HG03442 (cell line): ENCODE results near the gene PSAP.

Source experiments
- ATAC-seq: cut with Tn5 transposase; IDR thresholded peaks from one replicate; pipeline ENCODE4 v1.9.1; 2021; ENCODE audit warnings: mild to moderate bottlenecking, moderate library complexity; ENCODE audit not compliant: unreplicated experiment

Gene PSAP

DNA sequence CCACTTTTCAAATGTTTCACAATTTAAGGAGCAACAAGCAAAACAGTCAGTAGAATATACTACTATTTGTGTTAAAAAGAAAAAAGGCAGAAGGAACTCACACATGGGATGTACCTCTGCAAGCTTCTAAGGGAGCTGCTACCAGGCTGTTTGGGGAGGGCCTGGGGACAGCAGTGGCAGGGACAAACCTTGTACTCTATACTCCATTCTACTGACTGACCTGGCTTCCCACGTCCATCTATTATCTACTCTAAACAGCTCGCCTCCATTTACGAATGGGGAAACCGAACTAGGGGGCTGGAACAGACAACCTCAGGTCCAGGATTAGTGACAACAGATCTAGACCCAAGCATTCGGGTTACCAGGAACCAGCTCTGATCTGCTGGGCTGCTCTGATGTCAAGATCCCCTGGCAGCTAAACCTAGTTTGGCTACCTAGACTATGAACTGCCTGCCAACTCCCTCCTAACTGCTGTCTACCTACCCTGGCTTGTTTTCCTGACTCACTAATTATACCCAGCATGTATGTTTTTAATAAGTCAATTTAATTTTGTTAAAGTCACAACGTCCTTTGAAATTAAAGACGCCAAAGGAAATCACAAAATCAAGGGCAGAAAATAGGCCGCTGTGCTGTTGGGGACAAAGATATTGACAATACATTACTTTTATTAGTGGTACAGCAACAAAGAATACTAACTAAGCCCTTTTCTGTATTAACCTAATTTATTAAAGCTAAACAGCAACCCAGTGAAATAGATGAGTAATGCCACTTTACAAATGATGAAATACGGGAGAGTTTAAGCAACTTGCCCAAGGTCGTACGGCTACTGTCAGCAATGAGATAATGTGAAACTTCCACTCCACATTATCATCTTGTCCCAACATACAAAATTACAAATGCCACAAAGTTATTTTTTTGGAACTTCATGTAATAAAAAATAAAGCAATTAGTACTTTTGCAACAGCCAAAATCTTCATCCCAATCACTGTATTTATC is 5.3 kb downstream of the PSAP start:
- ATAC-seq: no peak

DNA sequence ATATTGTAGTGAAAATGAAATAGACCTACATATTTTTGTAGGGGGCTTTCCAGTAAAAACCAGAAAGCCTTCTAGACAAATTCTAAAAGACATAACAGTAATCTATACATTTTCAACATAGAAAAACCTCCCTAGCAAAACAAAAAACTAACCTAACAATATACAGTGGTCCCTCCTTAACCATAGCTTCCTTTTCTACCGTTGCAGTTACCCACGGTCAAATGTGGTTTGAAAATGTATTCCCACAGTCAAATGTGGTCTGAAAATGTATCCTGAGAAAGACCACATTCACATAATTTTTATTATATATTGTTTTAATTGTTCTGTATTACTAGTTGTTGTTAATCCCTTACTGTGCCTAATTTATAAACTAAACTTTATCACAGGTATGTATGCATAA is 6.4 kb downstream of the PSAP start:
- ATAC-seq: no peak

DNA sequence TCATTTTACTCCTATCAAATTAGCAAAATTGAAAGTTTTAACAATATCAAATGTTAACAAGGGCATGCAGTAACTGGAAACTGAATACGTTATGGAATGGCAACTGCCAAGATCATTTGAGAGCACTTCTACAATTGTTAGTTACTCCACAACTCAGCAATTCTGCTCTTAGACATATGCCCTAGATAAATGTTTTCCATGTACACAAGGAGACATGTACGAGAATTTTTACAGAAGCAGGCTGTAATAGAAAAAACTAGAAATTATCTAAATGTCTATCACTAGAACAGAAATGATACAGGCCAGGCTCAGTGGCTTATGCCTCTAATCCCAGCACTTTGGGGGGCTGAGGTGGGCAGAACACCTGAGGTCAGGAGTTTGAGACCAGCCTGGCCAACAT is 7.0 kb downstream of the PSAP start:
- no peak for ATAC-seq

DNA sequence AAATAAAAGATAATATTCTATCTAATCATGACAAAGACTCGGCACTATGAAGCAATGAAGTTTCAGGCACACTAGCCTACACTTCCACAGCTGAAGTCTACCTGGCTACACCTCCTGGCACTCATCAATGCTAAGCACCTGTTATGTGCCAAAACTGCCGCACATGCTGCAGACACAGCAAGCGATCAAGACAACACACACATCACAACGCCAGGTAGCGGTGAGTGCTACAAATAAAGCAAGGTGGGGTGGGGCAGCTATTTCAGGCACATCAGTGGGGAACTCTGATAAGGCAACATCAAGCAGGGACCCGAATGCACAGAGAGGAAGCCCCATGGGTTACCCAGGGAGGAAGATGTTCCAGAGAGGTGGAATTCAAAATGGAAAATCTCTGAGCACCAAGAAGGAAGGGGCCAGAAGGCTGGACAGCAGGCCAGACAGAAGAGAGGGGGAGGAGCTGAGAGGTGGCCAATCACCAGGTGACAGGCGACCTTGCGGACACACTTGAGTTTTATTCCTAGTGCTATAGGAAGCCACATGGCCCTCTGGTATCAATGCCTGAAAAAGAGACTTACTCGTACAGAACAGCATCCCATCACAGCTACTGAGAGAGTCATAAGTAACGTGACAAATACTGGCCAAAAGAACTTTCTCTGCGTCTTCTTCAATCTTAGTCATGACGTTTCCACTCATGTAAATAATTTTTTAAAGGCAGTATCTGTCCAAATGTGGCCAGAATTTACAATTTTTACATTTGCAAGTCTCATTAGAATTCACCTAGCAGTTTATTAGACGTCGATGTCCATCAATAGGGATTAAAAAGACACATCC is 8.0 kb downstream of the PSAP start:
- no peak for ATAC-seq

DNA sequence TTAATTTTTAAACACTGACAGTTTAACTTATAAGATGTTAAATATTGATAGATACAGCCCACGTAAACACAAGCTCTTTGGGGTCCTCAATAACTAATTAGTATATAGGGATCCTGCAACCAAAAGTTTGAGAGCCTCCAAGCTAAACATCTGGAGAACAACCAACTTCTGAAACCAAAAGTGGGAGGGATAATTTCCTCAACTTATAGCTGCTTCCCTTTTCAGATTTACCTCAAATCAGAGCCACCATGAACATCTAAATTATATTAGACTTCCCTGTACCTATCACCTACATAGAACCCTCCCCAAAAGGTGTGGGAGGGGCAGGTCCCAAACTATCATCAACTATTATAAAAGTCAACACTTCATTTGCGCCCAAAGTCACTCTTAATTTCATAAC is 8.6 kb downstream of the PSAP start:
- no peak for ATAC-seq

DNA sequence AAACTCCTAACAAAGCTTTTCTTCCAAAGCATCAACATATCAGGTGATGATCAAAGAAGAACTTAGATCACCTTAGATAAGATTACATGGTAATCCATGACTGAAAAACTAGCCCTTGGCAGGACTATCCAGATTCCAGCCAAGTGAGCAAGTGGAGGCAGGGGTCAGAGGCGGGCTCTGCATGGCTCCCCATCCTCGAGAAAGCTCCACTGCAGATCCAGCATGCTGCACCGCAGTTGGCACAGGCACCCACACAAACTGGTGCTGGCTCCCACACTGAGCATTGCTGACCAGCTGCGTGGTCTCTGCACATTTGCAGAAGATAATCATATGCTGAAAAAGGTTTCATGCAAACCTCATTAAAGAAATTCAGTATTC is 10.1 kb downstream of the PSAP start:
- no peak for ATAC-seq

DNA sequence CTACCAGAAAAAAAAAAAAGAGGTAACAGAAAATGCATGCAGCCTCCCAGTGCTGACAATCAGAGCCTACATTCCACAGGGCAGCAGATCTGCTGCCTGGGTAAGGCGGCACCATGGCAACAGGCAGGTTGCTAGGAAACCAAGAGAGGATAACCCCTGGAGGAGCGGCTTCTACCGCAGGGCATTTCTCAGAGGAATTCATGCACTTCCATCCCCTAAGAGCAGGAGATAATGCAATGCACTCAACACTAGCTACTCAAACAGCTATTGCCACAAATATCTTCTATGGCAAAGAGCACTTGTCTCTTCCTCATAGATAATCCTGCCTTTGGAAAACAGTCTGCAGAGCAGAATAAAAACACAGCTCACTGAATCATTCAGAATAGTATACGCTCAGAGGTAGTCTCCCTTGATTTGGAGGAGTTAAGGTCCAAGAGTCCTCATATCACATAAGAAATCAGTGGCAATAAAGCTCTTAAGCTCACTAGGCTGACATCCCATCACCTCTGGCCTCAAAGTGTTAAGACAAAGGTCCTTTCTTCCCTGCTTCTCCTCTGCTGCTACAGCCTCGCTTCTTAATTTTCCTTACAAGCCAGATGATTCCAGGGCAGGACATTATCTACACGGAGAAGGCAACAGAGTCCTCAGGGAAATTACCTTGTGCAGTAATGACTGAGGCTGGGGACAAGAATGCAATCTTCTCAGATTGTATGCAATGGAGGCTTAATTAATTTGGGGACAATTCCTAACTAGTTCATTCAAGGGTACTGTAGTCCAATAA is 10.7 kb downstream of the PSAP start:
- no peak for ATAC-seq

DNA sequence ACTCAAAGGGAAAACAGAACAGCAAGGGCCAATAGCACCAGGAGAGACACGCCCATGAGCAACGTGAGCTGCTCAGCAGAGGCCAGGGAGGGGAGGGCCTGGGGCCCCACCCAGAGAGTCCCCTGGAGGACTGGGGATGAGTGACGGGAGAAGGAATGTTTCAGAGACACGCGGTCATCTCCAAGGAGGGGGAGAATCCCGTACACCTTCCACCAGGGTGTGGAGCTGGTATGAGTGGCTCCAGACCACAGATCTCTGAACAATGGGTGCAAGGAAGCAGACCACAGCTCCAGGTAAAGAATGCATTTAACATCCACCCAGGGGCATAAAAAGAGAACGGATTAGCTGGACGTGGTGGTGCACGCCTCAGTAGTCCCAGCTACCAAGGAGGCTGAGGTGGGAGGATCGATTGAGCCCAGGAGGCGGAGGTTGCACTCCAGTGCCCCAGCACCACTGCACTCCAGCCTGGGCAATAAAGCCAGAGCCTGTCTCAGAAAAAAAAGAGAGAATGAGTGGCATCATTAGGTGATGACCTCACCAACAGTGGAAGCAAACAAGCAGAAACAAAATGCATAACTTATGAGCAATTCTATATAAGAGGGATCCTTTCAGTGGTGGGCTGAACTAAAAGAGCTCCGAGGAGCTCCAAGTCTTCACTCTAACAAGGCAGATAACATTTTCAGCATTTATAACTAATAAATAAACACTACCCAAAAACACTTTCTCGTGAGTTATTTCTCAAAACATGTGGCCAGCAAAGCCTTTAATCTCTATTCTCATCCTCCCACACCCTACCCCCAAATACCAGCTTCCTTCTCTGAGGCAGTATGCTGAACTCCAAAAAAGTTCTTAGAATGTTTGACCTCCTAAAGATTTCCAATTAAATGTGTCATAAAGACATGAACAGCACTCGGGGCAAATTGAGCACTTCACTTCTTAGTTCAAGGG is 12.5 kb downstream of the PSAP start:
- ATAC-seq: no peak

DNA sequence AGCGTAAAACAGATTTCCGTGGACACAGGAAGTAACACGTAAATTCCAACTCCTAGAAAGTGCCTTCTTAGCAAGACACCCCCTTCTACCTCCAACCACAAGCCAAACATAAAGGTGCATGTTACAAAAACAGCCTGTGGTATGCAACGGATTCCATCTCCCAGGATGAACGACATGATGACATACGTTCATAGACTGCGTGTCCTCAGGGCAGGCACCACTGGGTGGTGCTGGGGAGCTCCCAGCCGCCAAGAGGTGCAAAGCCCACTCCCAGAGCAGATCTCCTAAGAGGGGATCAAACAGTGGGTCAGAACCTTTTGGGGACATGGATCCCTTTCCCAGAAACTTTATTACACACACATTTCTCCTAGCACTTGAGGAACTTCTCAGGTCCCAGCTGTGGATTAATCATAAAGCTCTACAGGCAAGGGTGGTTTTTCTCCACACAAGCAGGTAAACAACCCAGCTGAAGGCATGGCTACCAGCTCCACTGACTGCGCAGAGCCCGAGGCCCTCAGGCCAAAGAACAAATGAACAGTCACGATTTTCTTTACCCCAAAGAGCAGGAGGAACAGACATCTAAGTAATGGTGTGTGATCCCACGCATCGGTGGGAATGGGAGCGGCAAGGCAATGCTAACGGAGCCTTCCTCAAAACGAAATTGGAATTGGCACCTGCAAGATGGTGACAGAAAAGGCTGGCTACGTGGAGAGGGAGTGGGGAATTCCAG is 13.8 kb downstream of the PSAP start:
- ATAC-seq: no peak

DNA sequence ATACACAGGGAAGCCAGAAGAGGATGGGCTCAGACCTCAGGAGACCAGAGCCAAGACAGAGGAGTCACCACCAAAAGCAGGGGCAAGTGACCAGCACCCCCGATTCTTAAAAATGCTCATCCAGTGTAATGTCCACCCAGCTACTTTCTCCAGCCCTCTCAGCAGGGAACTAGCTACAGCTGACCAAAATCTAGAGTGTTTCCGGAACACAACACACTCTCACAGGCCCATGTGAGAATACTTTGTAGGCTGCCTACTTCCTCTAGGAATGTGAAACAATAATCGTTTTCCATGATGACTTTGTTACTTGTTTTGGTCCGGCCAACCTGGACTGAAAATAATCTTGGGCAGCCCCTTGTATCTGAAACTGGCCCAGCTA is 14.5 kb downstream of the PSAP start:
- peak; percentile 22 for ATAC-seq

DNA sequence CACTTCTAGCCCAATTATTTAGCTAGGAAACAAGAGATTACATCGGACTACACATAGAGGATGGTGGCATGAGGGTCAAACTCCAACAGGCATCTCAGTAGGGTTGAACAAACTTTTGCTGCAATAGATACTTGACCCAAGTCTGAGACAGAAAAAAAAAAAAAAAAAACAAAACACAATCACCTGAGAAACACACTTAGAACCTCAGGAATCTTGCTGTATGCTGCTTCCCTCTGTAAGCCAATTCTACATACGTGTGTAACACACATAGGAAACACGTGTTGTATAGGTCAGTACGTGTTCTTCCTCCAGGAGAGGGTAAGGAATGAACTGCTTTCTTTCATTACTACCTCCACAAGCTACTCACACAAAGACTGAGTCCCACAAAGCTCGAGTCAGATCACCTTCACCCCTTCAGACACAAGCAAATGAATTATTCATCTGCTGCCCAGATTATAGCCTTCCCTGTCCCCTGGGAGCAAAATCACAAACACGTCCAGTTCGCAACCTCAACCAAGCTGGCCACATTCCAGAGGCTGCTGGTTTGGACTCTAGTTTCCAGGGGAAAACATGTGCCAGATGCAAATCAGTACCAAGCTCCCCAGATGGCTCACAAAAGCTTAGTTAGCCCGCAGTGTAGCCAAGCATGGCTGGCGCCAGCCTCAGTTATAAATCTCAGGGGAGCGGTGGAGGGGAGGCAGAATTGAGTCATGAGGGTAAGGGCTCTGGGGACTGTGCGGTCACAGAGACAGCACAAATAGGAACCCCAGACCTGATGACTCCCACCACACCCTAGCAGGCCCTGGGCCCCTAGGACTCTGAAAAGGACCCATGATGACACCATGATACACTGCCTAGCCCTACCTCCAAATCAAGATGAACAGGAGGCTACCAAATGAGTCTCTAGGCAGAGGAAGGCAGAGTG is 15.1 kb downstream of the PSAP start:
- peak; percentile 91 for ATAC-seq

DNA sequence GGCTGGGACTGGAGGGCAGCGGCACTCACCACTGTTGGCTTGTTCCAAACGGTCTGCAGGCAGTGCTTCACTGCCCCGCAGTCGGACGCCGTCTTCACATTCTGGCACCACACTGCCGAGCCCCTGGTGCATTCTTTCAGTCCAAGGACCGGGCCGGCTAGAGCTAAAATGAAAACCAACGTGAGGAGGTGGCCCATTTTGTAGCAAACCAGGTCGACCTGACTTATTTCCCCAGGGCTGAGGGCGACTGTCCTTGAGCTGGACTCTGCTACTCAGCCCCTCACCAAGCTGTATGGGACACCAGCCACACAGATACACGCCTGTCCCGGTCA is 16.7 kb downstream of the PSAP start:
- ATAC-seq: no peak

DNA sequence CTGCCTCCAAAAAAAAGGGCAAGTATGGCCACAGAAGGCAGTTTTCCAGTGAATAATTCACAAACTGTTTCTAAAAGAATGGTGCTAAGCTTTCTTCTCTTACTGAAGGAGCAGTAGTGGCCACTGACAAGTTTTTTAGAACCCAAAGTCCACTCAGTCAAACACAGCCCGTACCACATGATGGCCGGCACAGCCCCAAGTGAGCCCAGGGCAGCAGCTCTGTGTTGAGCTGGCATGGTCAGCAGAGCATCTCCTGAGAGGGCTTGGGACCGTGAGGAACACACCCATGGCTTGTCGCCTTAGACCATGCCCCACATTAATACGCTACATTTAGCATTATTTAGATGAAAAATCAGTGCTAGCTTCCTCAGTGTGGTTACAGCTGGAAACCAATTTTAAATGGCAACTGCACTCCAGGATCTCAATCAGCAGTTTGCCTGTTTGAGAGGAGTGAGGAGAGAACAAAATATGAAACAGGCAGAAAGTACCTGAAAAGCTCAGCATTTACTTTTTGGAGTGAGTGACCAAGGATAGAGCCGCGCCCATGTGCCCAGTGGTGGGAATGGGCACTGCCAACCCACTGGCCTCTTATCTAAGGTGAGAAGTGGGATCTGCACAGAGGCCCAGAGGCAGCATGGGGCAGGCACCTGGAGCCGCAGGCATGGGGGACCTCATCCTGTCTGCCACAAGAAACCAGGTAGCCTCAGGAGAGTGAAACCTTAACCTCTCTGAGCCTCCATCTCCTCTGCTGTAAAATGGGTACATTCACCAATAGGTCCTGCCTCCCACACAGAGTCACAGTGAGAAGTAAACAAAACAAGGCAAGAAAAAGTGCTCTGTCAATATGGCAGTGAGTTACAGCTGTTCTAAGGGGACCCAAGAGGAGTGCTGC is 17.4 kb downstream of the PSAP start:
- ATAC-seq: no peak

DNA sequence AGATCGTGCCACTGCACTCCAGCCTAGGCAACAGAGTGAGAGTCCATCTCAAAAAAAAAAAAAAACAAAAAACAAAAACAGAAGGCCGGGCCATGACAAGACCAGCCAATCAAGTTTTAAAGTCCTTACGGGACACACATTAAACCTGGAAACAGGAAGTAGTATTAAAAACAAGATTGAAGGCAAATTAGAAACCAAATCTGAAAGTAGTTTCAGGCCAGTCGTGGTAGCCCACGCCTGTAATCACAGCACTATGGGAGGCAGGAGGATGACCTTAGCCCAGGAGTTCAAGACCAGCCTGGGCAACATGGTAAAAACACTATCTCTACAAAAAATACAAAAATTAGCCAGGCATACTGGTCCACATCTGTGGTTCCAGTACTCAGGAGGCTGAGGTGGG is 18.1 kb downstream of the PSAP start:
- no peak for ATAC-seq

DNA sequence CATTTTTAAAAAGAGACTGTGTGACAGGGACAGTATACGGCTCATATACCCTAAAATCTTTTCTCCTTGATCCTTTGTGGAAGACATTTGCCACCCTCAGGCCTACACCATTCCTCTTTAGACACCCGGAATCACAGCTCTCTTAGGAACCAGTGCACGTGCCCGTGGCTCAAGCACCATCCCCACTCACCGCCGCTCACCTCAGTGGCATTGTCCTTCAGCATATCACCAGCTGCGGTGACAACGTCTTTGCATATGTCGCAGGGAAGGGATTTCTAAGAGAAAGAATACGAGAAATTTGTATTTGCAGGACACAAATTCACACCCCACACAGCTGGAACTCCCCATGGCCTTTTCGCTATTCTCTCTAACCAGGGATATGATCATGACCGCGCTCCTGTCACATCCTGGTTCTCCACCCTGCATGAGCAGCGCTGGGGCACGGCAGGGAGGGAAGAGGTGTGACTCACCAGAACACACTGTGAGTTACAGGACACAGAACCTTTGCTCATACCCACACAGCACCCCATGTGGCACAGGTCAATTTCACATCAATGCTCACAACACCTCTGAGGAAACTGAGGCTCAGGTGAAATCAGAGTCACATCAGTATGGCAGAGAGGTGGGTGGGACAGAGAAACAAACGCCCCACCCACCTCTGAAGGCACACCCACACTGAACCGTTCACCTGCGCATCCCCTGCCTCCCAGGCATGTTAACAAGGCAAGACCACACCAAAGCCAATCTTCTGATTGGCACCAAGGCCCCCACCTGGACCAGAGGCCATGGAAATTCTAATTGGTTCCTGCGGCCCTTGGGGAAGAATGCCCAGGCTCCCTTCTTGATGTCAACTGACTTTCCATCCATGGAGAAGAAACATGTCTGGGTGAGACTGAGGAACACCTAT is 19.2 kb downstream of the PSAP start:
- no peak for ATAC-seq

DNA sequence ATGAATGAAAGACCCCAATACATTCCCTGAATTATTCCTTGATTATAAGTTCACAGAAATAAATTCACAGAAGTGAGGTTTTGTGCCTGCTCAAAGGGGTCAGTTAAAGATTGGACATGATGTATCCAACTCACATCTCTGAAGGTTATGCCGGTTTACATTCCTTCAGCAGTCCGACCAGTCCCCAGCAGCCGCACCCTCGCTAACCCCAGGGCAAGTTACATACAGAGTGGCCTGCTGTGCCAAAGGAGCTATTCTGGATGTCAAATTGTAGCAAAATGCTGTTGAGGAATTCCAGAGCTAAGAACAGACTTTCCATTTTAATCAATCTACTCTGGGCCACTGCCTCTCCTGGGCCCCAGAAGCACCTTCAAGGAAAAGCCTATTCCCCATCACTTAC is 20.3 kb downstream of the PSAP start:
- ATAC-seq: no peak

DNA sequence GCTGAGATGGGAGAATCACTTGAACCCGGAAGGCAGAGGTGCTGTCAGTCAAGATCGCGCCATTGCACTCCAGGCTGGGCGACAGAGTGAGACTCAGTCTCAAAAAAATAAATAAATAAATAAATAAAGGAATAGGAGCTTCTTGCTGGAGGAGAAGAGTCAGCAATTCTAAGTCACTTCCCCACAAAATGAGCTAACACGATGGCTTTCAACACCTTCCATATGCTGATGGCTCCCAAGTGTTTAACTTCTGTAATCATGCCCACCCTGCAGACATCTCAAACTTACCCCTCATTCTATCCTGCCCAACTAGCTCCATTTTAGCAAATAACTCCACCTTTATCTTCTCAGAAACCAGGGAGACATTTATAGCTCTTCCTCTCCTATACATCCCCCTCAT is 21.2 kb downstream of the PSAP start:
- no peak for ATAC-seq
